GM12878 (cell line): ENCODE measurements around the gene SPINK1. TPM values are rescaled to one million over a fixed set of nuclear protein-coding genes. Genes with fewer than 3 reads are reported as not detected.

ENCODE experiments used
- ATAC-seq: fragments of 200-7000 bp; cut with Tn5 transposase; 3 replicates; pipeline ENCODE4 v1.9.1; 2020; ENCODE audit warnings: mild to moderate bottlenecking, moderate library complexity
- BruUV-seq: library from RNA; stranded (reverse); fragments of 400-500 nt; replicated peaks from 2 replicates; lab custom pipeline; 2021; lab: Mats Ljungman, UMichigan
- CTCF ChIA-PET: fragments of 300-600 bp; sonication (Branson Sonifier 250); formaldehyde crosslinking; extraction: SDS; loops from one replicate; lab custom pipeline; 2021; ENCODE audit warnings: inconsistent platforms; lab: Yijun Ruan, JAX
- POLR2A ChIA-PET: fragments of 350-600 bp; formaldehyde crosslinking; extraction: SDS; loops from one replicate; lab custom pipeline; 2021; ENCODE audit warnings: inconsistent platforms; lab: Charles Lee
- RAD21 ChIA-PET: fragments of 300-600 bp; sonication (Branson Sonifier 250); formaldehyde crosslinking; loops from one replicate; lab custom pipeline; 2023; ENCODE audit warnings: antibody characterized with exemption; ENCODE audit not compliant: unreplicated experiment; lab: Charles Lee
- SMC1A ChIA-PET: fragments of 300-600 bp; sonication (Branson Sonifier 250); formaldehyde crosslinking; loops from one replicate; lab custom pipeline; 2023; ENCODE audit not compliant: unreplicated experiment, uncharacterized antibody; lab: Charles Lee
- DNase-seq: peaks from one replicate; pipeline ENCODE4 v3.0.0-alpha.2; 2011; ENCODE audit warnings: low read depth, low spot score
- FAIRE-seq: peaks from 3 replicates; lab custom pipeline; 2011; peaks lifted over from hg19 to GRCh38; lab: Jason Lieb, UNC
- H2AFZ ChIP-seq: 2 replicates; pipeline ENCODE4 v1.6.0; 2011; ENCODE audit warnings: low read depth, low read length, control low read depth; ENCODE audit not compliant: control insufficient read depth
- H3K27ac ChIP-seq: 2 replicates; pipeline ENCODE4 v1.5.1; 2011; ENCODE audit warnings: control low read depth; ENCODE audit not compliant: control insufficient read depth, insufficient read depth
- H3K27me3 ChIP-seq, 2 experiments: replicated peaks in 1 of 2; 2 replicates each; pipeline versions ENCODE4 v1.6.0 to v1.6.1; 2011; ENCODE audit warnings: low read length in 1 of 2; ENCODE audit not compliant: control insufficient read depth in 2 of 2, insufficient read depth in 2 of 2
- H3K36me3 ChIP-seq, 2 experiments: 2 replicates each; pipeline ENCODE4 v1.5.1; 2011; ENCODE audit warnings: low read length in 1 of 2; ENCODE audit not compliant: control insufficient read depth in 2 of 2, insufficient read depth in 2 of 2
- H3K4me1 ChIP-seq: 2 replicates; pipeline ENCODE4 v1.6.1; 2011; ENCODE audit warnings: mild to moderate bottlenecking, low read length, moderate library complexity, mixed read lengths; ENCODE audit not compliant: control insufficient read depth, insufficient read depth
- H3K4me2 ChIP-seq: 2 replicates; pipeline ENCODE4 v1.6.0; 2011; ENCODE audit warnings: control low read depth; ENCODE audit not compliant: control insufficient read depth, insufficient read depth
- H3K4me3 ChIP-seq: fragments of 200-600 bp; sonication (generic); 2 replicates; pipeline ENCODE4 v1.5.1; 2016
- H3K79me2 ChIP-seq: 2 replicates; pipeline ENCODE4 v1.6.0; 2011; ENCODE audit warnings: low read length; ENCODE audit not compliant: control insufficient read depth, insufficient read depth
- H3K9ac ChIP-seq: 2 replicates; pipeline ENCODE4 v1.8.0; 2011; ENCODE audit warnings: low read length, control low read depth, mixed read lengths; ENCODE audit not compliant: control insufficient read depth, insufficient read depth
- H3K9me3 ChIP-seq: replicated peaks from 3 replicates; pipeline ENCODE4 v1.5.1; 2011; ENCODE audit warnings: mild to moderate bottlenecking, low read length; ENCODE audit not compliant: control insufficient read depth, insufficient read depth
- H4K20me1 ChIP-seq: 2 replicates; pipeline ENCODE4 v1.6.0; 2011; ENCODE audit not compliant: control insufficient read depth, insufficient read depth
- CBX5 ChIP-seq: sonication (generic); IDR thresholded peaks from 2 replicates; pipeline ENCODE4 v1.6.1; 2016; ENCODE audit warnings: low read depth, moderate library complexity, mild to moderate bottlenecking, inconsistent platforms
- E2F8 ChIP-seq: fragments of 450-650 bp; IDR thresholded peaks from 2 replicates; pipeline ENCODE4 v1.6.1; 2018; ENCODE audit warnings: mild to moderate bottlenecking, low read depth, moderate library complexity; ENCODE audit not compliant: partially characterized antibody
- EED ChIP-seq: sonication (generic); IDR thresholded peaks from 2 replicates; pipeline ENCODE4 v1.6.1; 2016; ENCODE audit warnings: antibody characterized with exemption, low read depth
- ETV6 ChIP-seq, 2 experiments: fragments of 450-650 bp in 1 of 2; IDR thresholded peaks in 1 of 2; conservative IDR thresholded peaks in 1 of 2; 2 replicates each; pipeline ENCODE4 v1.6.1; 2014; ENCODE audit warnings: antibody characterized with exemption in 1 of 2, borderline replicate concordance in 1 of 2, low read depth in 1 of 2, mild to moderate bottlenecking in 1 of 2, moderate library complexity in 1 of 2
- GABPA ChIP-seq: IDR thresholded peaks from 2 replicates; pipeline ENCODE4 v1.6.1; 2014; ENCODE audit warnings: antibody characterized with exemption, low read depth, mild to moderate bottlenecking, inconsistent platforms
- LARP7 ChIP-seq: fragments of 450-650 bp; IDR thresholded peaks from 2 replicates; pipeline ENCODE4 v1.6.1; 2017; ENCODE audit warnings: mild to moderate bottlenecking
- NFYB ChIP-seq: IDR thresholded peaks from 2 replicates; pipeline ENCODE4 v1.6.1; 2011; ENCODE audit warnings: low read depth, mild to moderate bottlenecking, low read length, improper control_type of control experiment, moderate library complexity; ENCODE audit not compliant: insufficient read depth
- RAD21 ChIP-seq: IDR thresholded peaks from 2 replicates; pipeline ENCODE4 v1.6.1; 2011; ENCODE audit warnings: mild to moderate bottlenecking, low read depth, low read length, moderate library complexity; ENCODE audit not compliant: insufficient read depth
- RBBP5 ChIP-seq: fragments of 200-600 bp; sonication (generic); conservative IDR thresholded peaks from 2 replicates; pipeline ENCODE4 v1.6.1; 2016
- SIX5 ChIP-seq: IDR thresholded peaks from 2 replicates; pipeline ENCODE4 v1.6.1; 2011; ENCODE audit warnings: mild to moderate bottlenecking, low read depth, low read length, moderate library complexity; ENCODE audit not compliant: severe bottlenecking
- SREBF1 ChIP-seq: IDR thresholded peaks from 2 replicates; pipeline ENCODE4 v1.6.1; 2012; ENCODE audit warnings: mild to moderate bottlenecking, low read length
- YY1 ChIP-seq: IDR thresholded peaks from 2 replicates; pipeline ENCODE4 v1.6.1; 2011; ENCODE audit warnings: low read depth, mild to moderate bottlenecking, low read length
- ZNF622 ChIP-seq: fragments of 450-650 bp; IDR thresholded peaks from 2 replicates; pipeline ENCODE4 v1.6.1; 2017; ENCODE audit warnings: mild to moderate bottlenecking, inconsistent platforms
- WGBS: methylation state at CpG from one replicate; pipeline ENCODE4 v1.1.6; 2016; ENCODE audit warnings: low lambda C conversion rate; ENCODE audit not compliant: insufficient replicate concordance, insufficient coverage; ENCODE audit errors: missing lambda C conversion rate; 5-methylcytosine and 5-hydroxymethylcytosine counted together
- in situ Hi-C: fragments of 300-500 bp; cut with MboI; formaldehyde crosslinking; loops from 9 replicates; pipeline ENCODE4 v1.14.3; 2018; ENCODE audit warnings: mixed read lengths
- intact Hi-C: fragments of 100-400 bp; cut with micrococcal nuclease; formaldehyde crosslinking; loops from one replicate; pipeline ENCODE4 v1.14.2; 2022; ENCODE audit not compliant: unreplicated experiment
- polyA plus RNA-seq, 11 experiments: library from polyadenylated mRNA; depleted of rRNA in 4 of 11; unstranded in 6 of 11; stranded (reverse) in 5 of 11; fragments of >200 nt; fragmentation: Nextera tagmentation in 4 of 11; fragmentation: Illumina TruSeq in 1 of 11; extraction: Ambion mirVana in 4 of 11; extraction: Trizol in 1 of 11; gene quantifications; 1 replicate in 1 of 11; 2 replicates in 10 of 11; pipeline versions ENCODE4 v1.2.1 to v1.2.3, GENCODE V29; 2011 to 2016; ENCODE audit warnings: inconsistent platforms in 2 of 11, missing spikeins in 2 of 11, low read depth in 1 of 11
- total RNA-seq, 4 experiments: library from RNA; depleted of rRNA in 3 of 4; stranded (reverse); fragments of >200 nt in 3 of 4; fragmentation: Illumina TruSeq in 1 of 4; extraction: Trizol in 1 of 4; gene quantifications; 2 replicates each; pipeline versions ENCODE4 v1.2.1 to v1.2.3, GENCODE V29; 2013 to 2021
- TF ChIP-seq, protein P1 (sequence below): IDR thresholded peaks from 2 replicates; pipeline ENCODE4 v1.6.1; 2012; ENCODE audit warnings: improper control_type of control experiment, low read depth, low read length; ENCODE audit not compliant: insufficient replicate concordance

Gene SPINK1
- total and polyA plus RNA-seq, 10 of the 15 experiments (the other 5 are each of a cell fraction or from before 2014, with no cell fraction given) = 3.6 TPM; not detected in 9

- TF ChIP-seq CBX5 (no peak), E2F8 (no peak), SREBF1 (no peak)
These were observed 27.1 kb upstream of the SPINK1 start (continued) for GRCh38 chr5:147858565-147858964.

GRCh38 chr5:147857302-147858129 is 26.0 kb upstream of the SPINK1 start:
- Histone ChIP-seq H4K20me1 (no peaks in the 10 kb centered on the region), H3K9ac (no peak overlapping the region), H3K4me3 (no peak overlapping the region), H3K27me3 (no peaks in the 10 kb centered on the region; a peak in 2 of 4 replicates), H3K36me3 (no peaks in the 10 kb centered on the region), H2AFZ (no peak overlapping the region), H3K9me3 (no peaks in the 10 kb centered on the region), H3K4me2 (no peak overlapping the region), H3K79me2 (no peaks in the 10 kb centered on the region), H3K4me1 (no peaks in the 10 kb centered on the region), H3K27ac (no peak overlapping the region)
- POLR2A ChIA-PET = no interaction called here
- CTCF ChIA-PET = interaction anchor here (0.7 to 2.4 kb wide), 10 partner anchors 9 to 874 kb away, joined by 3 to 9 read pairs (median 4); no protein-coding TSS in a partner anchor
- intact Hi-C loops = no loop called here
- FAIRE-seq (no peak), DNase-seq (no peak), ATAC-seq (peak; percentile 80)
- RAD21 ChIA-PET = no interaction called here
- SMC1A ChIA-PET = interaction anchor here (0.7 to 2.3 kb wide), 4 partner anchors 9 to 873 kb away, joined by 3 to 9 read pairs (median 3); partner anchors contain the start of gene SCGB3A2
- WGBS = 0% methylated on average over 2 of the region's 2 CpGs
- in situ Hi-C loops = no loop called here
- no TSS peak for BruUV-seq
- TF ChIP-seq EED = no peak
- peak; percentile 54 for TF ChIP-seq RAD21
- no peak for TF ChIP-seq NFYB
- TF ChIP-seq LARP7 = no peak
- TF ChIP-seq, protein P1, sequence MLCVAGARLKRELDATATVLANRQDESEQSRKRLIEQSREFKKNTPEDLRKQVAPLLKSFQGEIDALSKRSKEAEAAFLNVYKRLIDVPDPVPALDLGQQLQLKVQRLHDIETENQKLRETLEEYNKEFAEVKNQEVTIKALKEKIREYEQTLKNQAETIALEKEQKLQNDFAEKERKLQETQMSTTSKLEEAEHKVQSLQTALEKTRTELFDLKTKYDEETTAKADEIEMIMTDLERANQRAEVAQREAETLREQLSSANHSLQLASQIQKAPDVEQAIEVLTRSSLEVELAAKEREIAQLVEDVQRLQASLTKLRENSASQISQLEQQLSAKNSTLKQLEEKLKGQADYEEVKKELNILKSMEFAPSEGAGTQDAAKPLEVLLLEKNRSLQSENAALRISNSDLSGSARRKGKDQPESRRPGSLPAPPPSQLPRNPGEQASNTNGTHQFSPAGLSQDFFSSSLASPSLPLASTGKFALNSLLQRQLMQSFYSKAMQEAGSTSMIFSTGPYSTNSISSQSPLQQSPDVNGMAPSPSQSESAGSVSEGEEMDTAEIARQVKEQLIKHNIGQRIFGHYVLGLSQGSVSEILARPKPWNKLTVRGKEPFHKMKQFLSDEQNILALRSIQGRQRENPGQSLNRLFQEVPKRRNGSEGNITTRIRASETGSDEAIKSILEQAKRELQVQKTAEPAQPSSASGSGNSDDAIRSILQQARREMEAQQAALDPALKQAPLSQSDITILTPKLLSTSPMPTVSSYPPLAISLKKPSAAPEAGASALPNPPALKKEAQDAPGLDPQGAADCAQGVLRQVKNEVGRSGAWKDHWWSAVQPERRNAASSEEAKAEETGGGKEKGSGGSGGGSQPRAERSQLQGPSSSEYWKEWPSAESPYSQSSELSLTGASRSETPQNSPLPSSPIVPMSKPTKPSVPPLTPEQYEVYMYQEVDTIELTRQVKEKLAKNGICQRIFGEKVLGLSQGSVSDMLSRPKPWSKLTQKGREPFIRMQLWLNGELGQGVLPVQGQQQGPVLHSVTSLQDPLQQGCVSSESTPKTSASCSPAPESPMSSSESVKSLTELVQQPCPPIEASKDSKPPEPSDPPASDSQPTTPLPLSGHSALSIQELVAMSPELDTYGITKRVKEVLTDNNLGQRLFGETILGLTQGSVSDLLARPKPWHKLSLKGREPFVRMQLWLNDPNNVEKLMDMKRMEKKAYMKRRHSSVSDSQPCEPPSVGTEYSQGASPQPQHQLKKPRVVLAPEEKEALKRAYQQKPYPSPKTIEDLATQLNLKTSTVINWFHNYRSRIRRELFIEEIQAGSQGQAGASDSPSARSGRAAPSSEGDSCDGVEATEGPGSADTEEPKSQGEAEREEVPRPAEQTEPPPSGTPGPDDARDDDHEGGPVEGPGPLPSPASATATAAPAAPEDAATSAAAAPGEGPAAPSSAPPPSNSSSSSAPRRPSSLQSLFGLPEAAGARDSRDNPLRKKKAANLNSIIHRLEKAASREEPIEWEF = no peak
- no peak for TF ChIP-seq SIX5
- no peak for TF ChIP-seq ZNF622
- TF ChIP-seq GABPA = no peak
- no peak for TF ChIP-seq ETV6 (conservative IDR thresholded peaks at IDR 0.05 in 1 of 2, IDR thresholded peaks at IDR 0.05 in 1 of 2; ENCODE audit: borderline replicate concordance in 1 of 2, low read depth in 1 of 2)
- TF ChIP-seq RBBP5 = no peak
- 0 out of 2 replicates have a peak, but pooled peaks have one; percentile 15 for TF ChIP-seq YY1
